SK-N-SH (cell line): ENCODE results near the gene PCYOX1L. TPM values are rescaled to one million over a fixed set of nuclear protein-coding genes. Genes with fewer than 3 reads are reported as not detected.

ENCODE experiments used
- CTCF ChIA-PET: fragments of 300-600, 350-600 bp; formaldehyde crosslinking; extraction: SDS; loops from one replicate; lab custom pipeline; 2021; lab: Yijun Ruan, JAX
- POLR2A ChIA-PET: fragments of 350-600 bp; sonication (Branson Sonifier 250); formaldehyde crosslinking; extraction: SDS; loops from one replicate; lab custom pipeline; 2020; ENCODE audit warnings: antibody characterized with exemption, inconsistent platforms; lab: Yijun Ruan, JAX
- DNase-seq: peaks from one replicate; pipeline ENCODE4 v3.0.0; 2012
- H2AFZ ChIP-seq: fragments of 200-600 bp; sonication (generic); 2 replicates; pipeline ENCODE4 v1.8.1; 2016; ENCODE audit warnings: antibody characterized with exemption, mild to moderate bottlenecking, low read depth
- H3F3A ChIP-seq: fragments of 200-600 bp; sonication (generic); replicated peaks from 2 replicates; pipeline ENCODE3; 2016; ENCODE audit warnings: antibody characterized with exemption, mild to moderate bottlenecking; ENCODE audit not compliant: insufficient read depth
- H3K27ac ChIP-seq, 2 experiments: fragments of 200-500 bp in 1 of 2; fragments of 200-600 bp in 1 of 2; sonication (Bioruptor generic) in 1 of 2; sonication (generic), shearing (Covaris generic) in 1 of 2; 2 replicates each; pipeline versions ENCODE4 v1.5.1 to v1.6.1; 2014 to 2016; ENCODE audit warnings: low read depth in 2 of 2, inconsistent platforms in 1 of 2, low read length in 1 of 2, mild to moderate bottlenecking in 1 of 2, mixed read lengths in 1 of 2
- H3K27me3 ChIP-seq: fragments of 200-600 bp; sonication (generic), shearing (Covaris generic); 2 replicates; pipeline ENCODE4 v1.6.1; 2016; ENCODE audit warnings: mixed run types; ENCODE audit not compliant: insufficient read depth
- H3K36me3 ChIP-seq, 2 experiments: fragments of 200-500 bp in 1 of 2; fragments of 200-600 bp in 1 of 2; sonication (Bioruptor generic) in 1 of 2; sonication (generic) in 1 of 2; replicated peaks in 1 of 2; 2 replicates each; pipeline versions ENCODE3 to v1.5.1; 2014 to 2016; ENCODE audit warnings: low read length in 1 of 2, mild to moderate bottlenecking in 1 of 2; ENCODE audit not compliant: insufficient read depth in 2 of 2, control insufficient read depth in 1 of 2
- H3K4me1 ChIP-seq, 2 experiments: fragments of 200-500 bp in 1 of 2; fragments of 200-600 bp in 1 of 2; sonication (Bioruptor generic) in 1 of 2; sonication (generic), shearing (Covaris generic) in 1 of 2; 2 replicates each; pipeline versions ENCODE4 v1.5.1 to v1.6.1; 2014 to 2016; ENCODE audit warnings: low read depth in 1 of 2, low read length in 1 of 2, mixed run types in 1 of 2; ENCODE audit not compliant: insufficient read depth in 2 of 2, control insufficient read depth in 1 of 2
- H3K4me2 ChIP-seq: fragments of 200-600 bp; sonication (generic), shearing (Covaris generic); 2 replicates; pipeline ENCODE4 v1.6.1; 2017; ENCODE audit warnings: mixed run types
- H3K4me3 ChIP-seq, 2 experiments: fragments of 200-500 bp in 1 of 2; fragments of 200-600 bp in 1 of 2; sonication (Bioruptor generic) in 1 of 2; sonication (generic), shearing (Covaris generic) in 1 of 2; 2 replicates each; pipeline versions ENCODE4 v1.5.1 to v1.8.1; 2014 to 2016; ENCODE audit warnings: low read depth in 2 of 2, inconsistent platforms in 1 of 2, low read length in 1 of 2, mild to moderate bottlenecking in 1 of 2, mixed read lengths in 1 of 2, moderate library complexity in 1 of 2
- H3K79me2 ChIP-seq: fragments of 200-600 bp; sonication (generic); 2 replicates; pipeline ENCODE4 v1.8.1; 2017; ENCODE audit warnings: mild to moderate bottlenecking; ENCODE audit not compliant: insufficient read depth
- H3K9ac ChIP-seq: fragments of 200-600 bp; sonication (generic); 2 replicates; pipeline ENCODE4 v1.6.1; 2017; ENCODE audit warnings: mixed run types
- H3K9me2 ChIP-seq: fragments of 200-600 bp; sonication (generic); 2 replicates; pipeline ENCODE4 v1.6.1; 2017; ENCODE audit warnings: mixed run types
- H3K9me3 ChIP-seq: fragments of 200-600 bp; sonication (generic); 2 replicates; pipeline ENCODE4 v1.6.1; 2017; ENCODE audit warnings: mixed run types, mild to moderate bottlenecking, moderate library complexity
- H4K20me1 ChIP-seq: fragments of 200-600 bp; sonication (generic); 2 replicates; pipeline ENCODE4 v1.6.1; 2017; ENCODE audit warnings: mild to moderate bottlenecking, mixed run types; ENCODE audit not compliant: insufficient read depth
- CHD2 ChIP-seq: fragments of 150-350 bp; IDR thresholded peaks from 2 replicates; pipeline ENCODE4 v1.6.1; 2018; ENCODE audit warnings: low read length; ENCODE audit not compliant: partially characterized antibody
- ELF1 ChIP-seq: IDR thresholded peaks from 2 replicates; pipeline ENCODE4 v1.4.0; 2012
- MEF2A ChIP-seq: IDR thresholded peaks from 2 replicates; pipeline ENCODE4 v1.4.0; 2012; ENCODE audit warnings: low read depth, borderline replicate concordance
- NFIC ChIP-seq: IDR thresholded peaks from 2 replicates; pipeline ENCODE4 v1.4.0; 2012; ENCODE audit warnings: borderline replicate concordance
- POLR2AphosphoS5 ChIP-seq: IDR thresholded peaks from 2 replicates; pipeline ENCODE4 v1.6.1; 2012; ENCODE audit warnings: low read depth, low read length
- RAD21 ChIP-seq: IDR thresholded peaks from 2 replicates; pipeline ENCODE4 v1.6.1; 2012; ENCODE audit warnings: mild to moderate bottlenecking, low read length
- RCOR1 ChIP-seq: fragments of 150-350 bp; IDR thresholded peaks from 2 replicates; pipeline ENCODE4 v1.6.1; 2017; ENCODE audit warnings: antibody characterized with exemption, low read length
- SIN3A ChIP-seq: IDR thresholded peaks from 2 replicates; pipeline ENCODE4 v1.6.1; 2012; ENCODE audit warnings: low read depth, mild to moderate bottlenecking, low read length, moderate library complexity, borderline replicate concordance
- SMC3 ChIP-seq: IDR thresholded peaks from 2 replicates; pipeline ENCODE4 v1.6.1; 2012; ENCODE audit warnings: low read depth, low read length, improper control_type of control experiment
- WGBS: methylation state at CpG from one replicate; pipeline ENCODE4 v1.1.6; 2017; ENCODE audit warnings: low lambda C conversion rate; 5-methylcytosine and 5-hydroxymethylcytosine counted together
- polyA plus RNA-seq, 3 experiments: library from polyadenylated mRNA; depleted of rRNA; stranded (reverse); fragments of >200 nt; gene quantifications; 2 replicates each; pipeline ENCODE4 v1.2.3, GENCODE V29; 2012
- TF ChIP-seq, protein P1 (sequence below): IDR thresholded peaks from 2 replicates; pipeline ENCODE4 v1.4.0; 2012; ENCODE audit warnings: low read depth, borderline replicate concordance
- TF ChIP-seq, protein P2 (sequence below): IDR thresholded peaks from 2 replicates; pipeline ENCODE4 v1.6.1; 2012; ENCODE audit warnings: mild to moderate bottlenecking, low read depth, low read length, moderate library complexity
- TF ChIP-seq, protein P3 (sequence below): fragments of 200-600 bp; sonication (generic); IDR thresholded peaks from 2 replicates; pipeline ENCODE4 v1.6.1; 2017; ENCODE audit warnings: antibody characterized with exemption, mild to moderate bottlenecking, moderate library complexity
- TF ChIP-seq, protein P4 (sequence below): IDR thresholded peaks from 2 replicates; pipeline ENCODE4; 2012

PCYOX1L gene
- polyA plus RNA-seq, 1 of the 3 experiments (the other 2 are of a cell fraction), result 17.5 TPM

DNA sequence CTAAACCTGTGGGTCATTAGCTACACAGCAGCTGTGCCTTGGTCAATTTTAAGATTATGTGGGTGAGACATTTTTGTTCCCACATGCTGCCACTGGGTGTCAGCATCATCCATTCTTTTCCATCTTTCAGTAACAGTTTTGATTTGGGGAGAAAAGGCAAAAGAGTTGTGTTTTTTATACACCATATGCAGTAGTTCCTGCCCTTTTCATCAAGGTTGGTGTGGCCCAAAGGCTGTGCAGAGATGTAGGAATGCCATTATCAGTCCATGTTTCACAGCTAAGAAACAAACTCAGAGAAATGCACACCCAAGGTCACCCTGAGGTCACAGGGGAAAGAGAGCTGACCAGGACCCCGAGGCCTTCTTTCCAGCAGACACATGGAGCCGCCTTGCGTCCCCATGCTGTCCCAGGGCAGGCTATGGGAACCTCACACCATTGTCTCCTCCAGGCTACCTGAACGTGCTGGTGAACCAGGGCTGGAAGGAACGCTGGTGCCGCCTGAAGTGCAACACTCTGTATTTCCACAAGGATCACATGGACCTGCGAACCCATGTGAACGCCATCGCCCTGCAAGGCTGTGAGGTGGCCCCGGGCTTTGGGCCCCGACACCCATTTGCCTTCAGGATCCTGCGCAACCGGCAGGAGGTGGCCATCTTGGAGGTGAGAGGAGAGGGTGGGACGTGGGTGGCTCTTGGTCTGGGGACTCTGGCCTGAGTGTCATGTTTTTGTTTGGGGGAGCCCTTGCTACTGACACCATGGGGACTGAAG lies 40.4 kb upstream of the PCYOX1L start:
- no peak overlapping the region for H3K4me2 ChIP-seq
- H3K36me3 ChIP-seq, result no peaks in the 10 kb centered on the region
- DNase-seq, result peak; percentile 76
- no peaks in the 10 kb centered on the region for H3K27me3 ChIP-seq
- CTCF ChIA-PET, result interaction anchor here (0.6 to 9.4 kb wide), 36 partner anchors 8 to 300 kb away, joined by 3 to 120 read pairs (median 4); partner anchors contain the start of genes GRPEL2, IL17B and PCYOX1L
- H3K79me2 ChIP-seq, result no peaks in the 10 kb centered on the region
- H3F3A ChIP-seq, result peaks cover 13% of the 10 kb centered on the region
- TF ChIP-seq, protein P1, sequence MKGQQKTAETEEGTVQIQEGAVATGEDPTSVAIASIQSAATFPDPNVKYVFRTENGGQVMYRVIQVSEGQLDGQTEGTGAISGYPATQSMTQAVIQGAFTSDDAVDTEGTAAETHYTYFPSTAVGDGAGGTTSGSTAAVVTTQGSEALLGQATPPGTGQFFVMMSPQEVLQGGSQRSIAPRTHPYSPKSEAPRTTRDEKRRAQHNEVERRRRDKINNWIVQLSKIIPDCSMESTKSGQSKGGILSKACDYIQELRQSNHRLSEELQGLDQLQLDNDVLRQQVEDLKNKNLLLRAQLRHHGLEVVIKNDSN, result no peak
- TF ChIP-seq, protein P2, sequence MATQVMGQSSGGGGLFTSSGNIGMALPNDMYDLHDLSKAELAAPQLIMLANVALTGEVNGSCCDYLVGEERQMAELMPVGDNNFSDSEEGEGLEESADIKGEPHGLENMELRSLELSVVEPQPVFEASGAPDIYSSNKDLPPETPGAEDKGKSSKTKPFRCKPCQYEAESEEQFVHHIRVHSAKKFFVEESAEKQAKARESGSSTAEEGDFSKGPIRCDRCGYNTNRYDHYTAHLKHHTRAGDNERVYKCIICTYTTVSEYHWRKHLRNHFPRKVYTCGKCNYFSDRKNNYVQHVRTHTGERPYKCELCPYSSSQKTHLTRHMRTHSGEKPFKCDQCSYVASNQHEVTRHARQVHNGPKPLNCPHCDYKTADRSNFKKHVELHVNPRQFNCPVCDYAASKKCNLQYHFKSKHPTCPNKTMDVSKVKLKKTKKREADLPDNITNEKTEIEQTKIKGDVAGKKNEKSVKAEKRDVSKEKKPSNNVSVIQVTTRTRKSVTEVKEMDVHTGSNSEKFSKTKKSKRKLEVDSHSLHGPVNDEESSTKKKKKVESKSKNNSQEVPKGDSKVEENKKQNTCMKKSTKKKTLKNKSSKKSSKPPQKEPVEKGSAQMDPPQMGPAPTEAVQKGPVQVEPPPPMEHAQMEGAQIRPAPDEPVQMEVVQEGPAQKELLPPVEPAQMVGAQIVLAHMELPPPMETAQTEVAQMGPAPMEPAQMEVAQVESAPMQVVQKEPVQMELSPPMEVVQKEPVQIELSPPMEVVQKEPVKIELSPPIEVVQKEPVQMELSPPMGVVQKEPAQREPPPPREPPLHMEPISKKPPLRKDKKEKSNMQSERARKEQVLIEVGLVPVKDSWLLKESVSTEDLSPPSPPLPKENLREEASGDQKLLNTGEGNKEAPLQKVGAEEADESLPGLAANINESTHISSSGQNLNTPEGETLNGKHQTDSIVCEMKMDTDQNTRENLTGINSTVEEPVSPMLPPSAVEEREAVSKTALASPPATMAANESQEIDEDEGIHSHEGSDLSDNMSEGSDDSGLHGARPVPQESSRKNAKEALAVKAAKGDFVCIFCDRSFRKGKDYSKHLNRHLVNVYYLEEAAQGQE, result no peak
- peak; percentile 82 for TF ChIP-seq SMC3
- TF ChIP-seq, protein P3, sequence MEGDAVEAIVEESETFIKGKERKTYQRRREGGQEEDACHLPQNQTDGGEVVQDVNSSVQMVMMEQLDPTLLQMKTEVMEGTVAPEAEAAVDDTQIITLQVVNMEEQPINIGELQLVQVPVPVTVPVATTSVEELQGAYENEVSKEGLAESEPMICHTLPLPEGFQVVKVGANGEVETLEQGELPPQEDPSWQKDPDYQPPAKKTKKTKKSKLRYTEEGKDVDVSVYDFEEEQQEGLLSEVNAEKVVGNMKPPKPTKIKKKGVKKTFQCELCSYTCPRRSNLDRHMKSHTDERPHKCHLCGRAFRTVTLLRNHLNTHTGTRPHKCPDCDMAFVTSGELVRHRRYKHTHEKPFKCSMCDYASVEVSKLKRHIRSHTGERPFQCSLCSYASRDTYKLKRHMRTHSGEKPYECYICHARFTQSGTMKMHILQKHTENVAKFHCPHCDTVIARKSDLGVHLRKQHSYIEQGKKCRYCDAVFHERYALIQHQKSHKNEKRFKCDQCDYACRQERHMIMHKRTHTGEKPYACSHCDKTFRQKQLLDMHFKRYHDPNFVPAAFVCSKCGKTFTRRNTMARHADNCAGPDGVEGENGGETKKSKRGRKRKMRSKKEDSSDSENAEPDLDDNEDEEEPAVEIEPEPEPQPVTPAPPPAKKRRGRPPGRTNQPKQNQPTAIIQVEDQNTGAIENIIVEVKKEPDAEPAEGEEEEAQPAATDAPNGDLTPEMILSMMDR, result peak; percentile 75
- TF ChIP-seq ELF1, result no peak
- no peak for TF ChIP-seq NFIC
- TF ChIP-seq RAD21, result peak; percentile 90
- TF ChIP-seq, all 33 proteins: peak for 3
- Histone ChIP-seq H3K9ac (no peak overlapping the region), H3K9me3 (no peaks in the 10 kb centered on the region), H3K9me2 (no peaks in the 10 kb centered on the region), H4K20me1 (no peaks in the 10 kb centered on the region), H2AFZ (0 out of 2 replicates have a peak overlapping the region, but pooled peaks have one; percentile 26), H3K4me3 (no peak overlapping the region), H3K27ac (peak overlapping the region in 1 of 2 experiments; percentile 63; a peak in 2 of 4 replicates), H3K4me1 (peaks cover 13 to 20% of the 10 kb centered on the region in 2 experiments)
- POLR2A ChIA-PET, result interaction anchor here (1.2 kb wide), 1 partner anchor 40 kb away, joined by 3 read pairs; the partner anchor contains the start of gene PCYOX1L
- WGBS, result 80% methylated on average over 7 of the region's 14 CpGs

DNA sequence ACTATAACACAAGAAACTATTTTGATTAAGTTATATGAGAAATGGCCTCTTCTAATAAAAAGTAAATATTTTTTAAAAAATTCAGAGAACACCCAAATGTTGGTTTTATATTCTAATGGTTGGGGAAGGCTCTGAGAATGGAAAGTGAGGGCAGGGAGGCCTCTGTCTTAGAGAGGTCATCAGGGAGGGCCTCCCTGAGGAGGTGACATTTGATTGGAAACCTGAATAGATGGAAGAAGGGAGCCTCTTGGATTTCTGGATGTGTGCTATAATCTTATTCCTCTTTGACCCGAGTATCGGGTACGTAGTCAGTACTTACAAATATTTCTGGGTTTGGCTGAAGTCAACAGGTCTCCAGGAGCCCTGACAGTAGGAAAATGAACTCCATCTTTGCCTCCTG lies 38.7 kb upstream of the PCYOX1L start:
- H3K9ac ChIP-seq, result no peak overlapping the region
- CTCF ChIA-PET, result interaction anchor here (0.8 to 9.4 kb wide), 7 partner anchors 27 to 299 kb away, joined by 3 to 120 read pairs (median 21); partner anchors contain the start of gene GRPEL2
- H3K36me3 ChIP-seq, result no peaks in the 10 kb centered on the region
- H3K9me2 ChIP-seq, result no peaks in the 10 kb centered on the region
- H3K4me1 ChIP-seq, result peaks cover 13 to 20% of the 10 kb centered on the region in 2 experiments
- H3K27me3 ChIP-seq, result no peaks in the 10 kb centered on the region
- H3K4me2 ChIP-seq, result no peak overlapping the region
- no peaks in the 10 kb centered on the region for H3K9me3 ChIP-seq
- POLR2A ChIA-PET, result interaction anchor here (2.5 kb wide), 1 partner anchor 26 kb away, joined by 33 read pairs; the partner anchor contains the start of gene GRPEL2
- H3F3A ChIP-seq, result peaks cover 13% of the 10 kb centered on the region
- no peaks in the 10 kb centered on the region for H4K20me1 ChIP-seq
- H2AFZ ChIP-seq, result no peak overlapping the region
- H3K4me3 ChIP-seq, result no peak overlapping the region
- no peak for DNase-seq
- H3K27ac ChIP-seq, result no peak overlapping the region
- no peaks in the 10 kb centered on the region for H3K79me2 ChIP-seq
- 88% methylated on average over 3 of the region's 3 CpGs for WGBS
- TF ChIP-seq RCOR1, result no peak
- no peak for TF ChIP-seq RAD21
- no peak for TF ChIP-seq MEF2A
- TF ChIP-seq, protein P4, sequence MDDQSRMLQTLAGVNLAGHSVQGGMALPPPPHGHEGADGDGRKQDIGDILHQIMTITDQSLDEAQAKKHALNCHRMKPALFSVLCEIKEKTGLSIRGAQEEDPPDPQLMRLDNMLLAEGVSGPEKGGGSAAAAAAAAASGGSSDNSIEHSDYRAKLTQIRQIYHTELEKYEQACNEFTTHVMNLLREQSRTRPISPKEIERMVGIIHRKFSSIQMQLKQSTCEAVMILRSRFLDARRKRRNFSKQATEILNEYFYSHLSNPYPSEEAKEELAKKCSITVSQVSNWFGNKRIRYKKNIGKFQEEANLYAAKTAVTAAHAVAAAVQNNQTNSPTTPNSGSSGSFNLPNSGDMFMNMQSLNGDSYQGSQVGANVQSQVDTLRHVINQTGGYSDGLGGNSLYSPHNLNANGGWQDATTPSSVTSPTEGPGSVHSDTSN, result no peak
- TF ChIP-seq SIN3A, result no peak
- no peak for TF ChIP-seq POLR2AphosphoS5
- TF ChIP-seq CHD2, result no peak
- TF ChIP-seq, protein P2, result no peak
